Measurements from ENCODE around the gene MYO5B. TPM values are rescaled to one million over a fixed set of nuclear protein-coding genes. Genes with fewer than 3 reads are reported as not detected.

MYO5B gene
- total and polyA plus RNA-seq, 8 donors: 6.2 to 25.3 (median 12.6) TPM

DNA sequence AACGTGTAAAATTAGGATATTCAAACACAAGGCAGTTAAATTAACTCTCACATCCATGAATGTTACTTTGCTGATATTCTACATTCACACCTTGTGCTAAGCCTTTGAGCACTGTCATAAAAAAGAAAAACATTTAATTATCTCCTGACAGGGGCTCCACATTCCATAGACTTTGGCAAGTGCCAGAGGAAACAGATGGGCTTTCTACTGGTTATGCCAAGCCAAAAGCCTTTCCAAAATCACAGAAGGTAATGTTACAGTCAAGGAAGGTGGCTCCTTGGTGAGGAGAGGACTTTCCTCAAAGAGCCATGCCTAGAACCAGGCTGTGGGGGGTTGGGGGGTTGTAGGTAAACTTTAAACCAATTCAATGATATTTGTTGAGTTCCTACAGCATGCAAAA, 12.4 kb downstream of the MYO5B start:
- ATAC-seq (no peak), DNase-seq (no peak), FAIRE-seq (no peak)
- WGBS, 2 donors: 9 to 15% methylated on average over 1 of the region's 1 CpG
- H3K27me3 ChIP-seq: no peaks in the 10 kb centered on the region
- no peaks in the 10 kb centered on the region for H3K9me3 ChIP-seq
- no peaks in the 10 kb centered on the region for H3K4me1 ChIP-seq
- no peaks in the 10 kb centered on the region for H3K36me3 ChIP-seq
- H3K27ac ChIP-seq: no peak overlapping the region
- TF ChIP-seq, protein P1, sequence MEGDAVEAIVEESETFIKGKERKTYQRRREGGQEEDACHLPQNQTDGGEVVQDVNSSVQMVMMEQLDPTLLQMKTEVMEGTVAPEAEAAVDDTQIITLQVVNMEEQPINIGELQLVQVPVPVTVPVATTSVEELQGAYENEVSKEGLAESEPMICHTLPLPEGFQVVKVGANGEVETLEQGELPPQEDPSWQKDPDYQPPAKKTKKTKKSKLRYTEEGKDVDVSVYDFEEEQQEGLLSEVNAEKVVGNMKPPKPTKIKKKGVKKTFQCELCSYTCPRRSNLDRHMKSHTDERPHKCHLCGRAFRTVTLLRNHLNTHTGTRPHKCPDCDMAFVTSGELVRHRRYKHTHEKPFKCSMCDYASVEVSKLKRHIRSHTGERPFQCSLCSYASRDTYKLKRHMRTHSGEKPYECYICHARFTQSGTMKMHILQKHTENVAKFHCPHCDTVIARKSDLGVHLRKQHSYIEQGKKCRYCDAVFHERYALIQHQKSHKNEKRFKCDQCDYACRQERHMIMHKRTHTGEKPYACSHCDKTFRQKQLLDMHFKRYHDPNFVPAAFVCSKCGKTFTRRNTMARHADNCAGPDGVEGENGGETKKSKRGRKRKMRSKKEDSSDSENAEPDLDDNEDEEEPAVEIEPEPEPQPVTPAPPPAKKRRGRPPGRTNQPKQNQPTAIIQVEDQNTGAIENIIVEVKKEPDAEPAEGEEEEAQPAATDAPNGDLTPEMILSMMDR (IDR thresholded peaks at IDR 0.05): no peak
- intact Hi-C loops (cut with DNase I): no loop called here
- H3K4me3 ChIP-seq: no peak overlapping the region

DNA sequence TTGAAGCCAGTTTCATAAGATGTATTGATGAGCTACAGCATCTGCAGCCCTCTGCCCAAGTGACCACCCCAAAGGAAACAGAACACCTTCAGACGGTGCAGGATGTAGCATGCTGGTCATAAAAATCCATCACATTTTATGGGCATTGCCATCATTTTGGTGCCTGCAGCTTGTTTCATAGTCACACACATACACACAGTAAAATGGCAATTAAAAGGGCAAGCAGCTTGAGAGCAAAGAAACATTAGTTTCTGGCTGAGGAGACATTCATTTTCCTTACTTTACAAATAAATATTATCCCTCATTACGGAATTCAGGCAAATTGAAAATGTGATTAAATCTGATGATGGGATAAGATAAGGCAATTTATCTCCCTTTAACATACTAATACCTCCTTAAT, 13.4 kb downstream of the MYO5B start:
- intact Hi-C loops (cut with DNase I): no loop called here
- TF ChIP-seq, protein P1 (IDR thresholded peaks at IDR 0.05): no peak
- WGBS, 2 donors: 66 to 80% methylated on average over 2 of the region's 2 CpGs
- Histone ChIP-seq H3K27ac (no peak overlapping the region), H3K9me3 (no peaks in the 10 kb centered on the region), H3K4me1 (no peaks in the 10 kb centered on the region), H3K27me3 (no peaks in the 10 kb centered on the region), H3K4me3 (no peak overlapping the region), H3K36me3 (no peaks in the 10 kb centered on the region)
- no peak for DNase-seq
- ATAC-seq: no peak
- FAIRE-seq: no peak

DNA sequence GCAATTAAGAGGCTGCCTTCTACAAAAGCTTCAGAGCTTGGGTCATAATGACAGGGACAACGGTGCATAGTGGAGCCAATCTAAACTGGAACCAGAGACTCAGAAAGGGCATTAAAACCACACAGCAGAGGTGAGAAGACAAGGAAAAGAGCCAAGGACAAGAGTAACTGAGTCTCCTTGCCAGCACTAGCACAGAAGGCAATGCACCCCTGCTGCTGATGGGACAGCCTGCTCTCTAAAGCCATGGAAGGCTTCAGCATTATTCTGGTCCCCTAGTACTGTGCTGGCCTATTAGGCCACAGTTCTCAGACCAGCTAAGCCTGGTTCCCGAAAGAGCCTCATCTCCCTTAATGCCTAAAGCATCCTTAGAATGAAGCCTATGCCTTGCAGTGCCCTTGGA, 15.5 kb downstream of the MYO5B start:
- H3K27ac ChIP-seq: no peak overlapping the region
- 92 to 97% methylated on average over 2 of the region's 2 CpGs for WGBS, 2 donors
- H3K27me3 ChIP-seq: no peaks in the 10 kb centered on the region
- H3K4me3 ChIP-seq: no peak overlapping the region
- no peaks in the 10 kb centered on the region for H3K4me1 ChIP-seq
- H3K36me3 ChIP-seq: no peaks in the 10 kb centered on the region
- no peak for ATAC-seq
- intact Hi-C loops (cut with DNase I): no loop called here
- TF ChIP-seq, protein P1 (IDR thresholded peaks at IDR 0.05): no peak
- no peaks in the 10 kb centered on the region for H3K9me3 ChIP-seq
- FAIRE-seq: no peak
- DNase-seq: no peak

DNA sequence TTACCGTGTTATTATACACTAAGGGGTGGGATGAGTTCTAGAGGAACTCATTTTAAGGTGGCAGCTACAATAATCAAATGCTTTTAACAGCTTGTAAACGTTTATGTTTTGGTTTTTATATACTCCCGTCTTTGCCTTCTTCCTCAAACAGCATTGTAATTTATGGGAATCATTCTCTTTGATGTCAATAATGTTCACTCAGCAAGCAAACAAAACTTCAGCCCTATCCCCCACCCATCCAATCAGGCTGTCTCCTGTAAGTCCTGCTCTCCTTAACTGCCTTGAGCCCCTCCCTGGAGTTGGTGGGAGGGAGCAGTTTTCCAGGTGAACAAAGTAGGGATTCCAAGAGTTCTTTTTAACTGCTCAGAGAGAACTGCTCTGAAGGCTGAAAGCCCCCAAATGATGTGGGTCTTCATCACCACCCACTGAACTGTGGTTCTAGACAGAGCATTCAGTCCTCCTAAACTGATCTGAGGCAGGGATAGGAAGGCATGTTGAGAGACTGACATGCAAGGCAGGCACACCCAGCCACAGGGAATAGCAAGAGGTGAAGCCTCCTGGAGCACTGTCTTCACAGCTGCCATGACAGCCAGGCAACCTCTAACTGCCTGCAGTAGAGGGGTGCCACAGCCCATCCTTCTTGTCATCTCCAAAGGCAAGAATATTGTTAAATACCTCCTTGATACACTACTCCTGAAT, 17.5 kb downstream of the MYO5B start:
- H3K27ac ChIP-seq: no peak overlapping the region
- FAIRE-seq (no peak), ATAC-seq (no peak)

DNA sequence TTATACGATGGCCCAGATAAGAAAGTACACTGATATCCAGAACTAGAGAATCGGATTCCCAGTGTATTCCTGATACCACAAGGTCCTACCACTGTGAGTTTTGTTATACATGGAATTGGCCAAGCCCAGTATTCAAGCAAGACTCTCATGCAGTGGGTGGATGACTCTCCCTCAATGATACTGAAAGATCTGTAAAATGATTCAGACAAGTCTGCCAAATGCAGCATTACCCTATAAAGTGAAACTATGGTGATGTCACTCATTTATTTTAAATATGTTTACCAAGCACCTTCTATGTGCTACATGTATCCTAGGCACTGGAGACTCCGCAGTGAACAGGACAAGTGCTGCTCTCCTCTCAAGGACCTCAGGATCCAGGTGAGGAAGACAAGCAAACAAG, 22.6 kb downstream of the MYO5B start:
- no peaks in the 10 kb centered on the region for H3K4me1 ChIP-seq
- TF ChIP-seq, protein P1 (IDR thresholded peaks at IDR 0.05): no peak
- no peak overlapping the region for H3K4me3 ChIP-seq
- no peak overlapping the region for H3K27ac ChIP-seq
- no peaks in the 10 kb centered on the region for H3K9me3 ChIP-seq
- intact Hi-C loops (cut with DNase I): no loop called here
- 85 to 88% methylated on average over 3 of the region's 3 CpGs for WGBS, 2 donors
- no peaks in the 10 kb centered on the region for H3K36me3 ChIP-seq
- ATAC-seq (no peak), FAIRE-seq (no peak), DNase-seq (no peak)
- no peaks in the 10 kb centered on the region for H3K27me3 ChIP-seq

More for the DNA sequence above, 17.5 kb downstream of the MYO5B start:
- intact Hi-C loops (cut with DNase I): no loop called here
- Histone ChIP-seq H3K4me3 (no peak overlapping the region), H3K9me3 (no peaks in the 10 kb centered on the region), H3K36me3 (no peaks in the 10 kb centered on the region), H3K4me1 (no peaks in the 10 kb centered on the region), H3K27me3 (no peaks in the 10 kb centered on the region)
- TF ChIP-seq, protein P1 (IDR thresholded peaks at IDR 0.05): no peak
- 48 to 55% methylated on average over 3 of the region's 3 CpGs for WGBS, 2 donors
- no peak for DNase-seq
